Measurements from ENCODE around the gene CDCA8.
"Not testable (repeated sequence)": the region's sequence is repeated elsewhere in the genome, so short reads cannot be mapped to it uniquely, and the experiment has no call there.

The CDCA8 gene

DNA sequence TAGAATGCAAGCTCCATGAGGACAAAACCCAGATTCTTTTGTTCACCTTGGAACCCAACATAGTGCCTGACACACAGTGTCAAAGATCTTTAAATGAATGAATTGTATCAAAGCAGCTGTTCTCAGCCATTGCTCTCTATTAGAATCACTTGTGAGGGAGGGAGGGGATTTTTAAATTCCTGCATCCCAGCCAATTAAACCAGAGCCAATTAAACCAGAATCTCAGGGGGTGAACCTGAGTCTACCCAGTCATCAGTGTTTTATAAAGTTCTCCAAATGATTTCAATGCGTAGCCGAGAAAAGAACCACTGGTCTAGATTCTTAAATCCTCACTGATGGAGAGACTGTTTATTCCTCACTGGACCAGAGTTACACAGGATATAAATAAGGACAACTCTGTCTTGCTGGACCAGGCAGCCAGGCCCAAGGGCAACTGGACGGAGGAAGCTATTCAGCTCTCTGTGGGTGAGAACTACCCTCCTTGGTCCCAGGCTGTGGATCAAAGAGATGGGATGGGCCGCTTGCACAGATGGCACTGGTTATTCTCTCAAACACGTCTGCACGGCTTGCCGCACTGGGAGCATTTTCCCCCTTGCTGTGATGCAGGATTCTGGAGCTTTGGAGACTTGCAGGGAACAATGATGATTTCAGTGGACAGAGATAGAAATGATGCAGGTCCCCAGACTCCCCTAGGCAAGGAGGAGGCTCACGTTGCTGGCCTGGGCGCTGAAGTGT lies 20.0 kb upstream of the CDCA8 start:
- in situ Hi-C loops (cut with MboI; ENCODE audit: low sequenced_read_pairs), result loop anchor here (10.0 kb wide), 1 partner anchor 218 kb away; no protein-coding TSS in a partner anchor

DNA sequence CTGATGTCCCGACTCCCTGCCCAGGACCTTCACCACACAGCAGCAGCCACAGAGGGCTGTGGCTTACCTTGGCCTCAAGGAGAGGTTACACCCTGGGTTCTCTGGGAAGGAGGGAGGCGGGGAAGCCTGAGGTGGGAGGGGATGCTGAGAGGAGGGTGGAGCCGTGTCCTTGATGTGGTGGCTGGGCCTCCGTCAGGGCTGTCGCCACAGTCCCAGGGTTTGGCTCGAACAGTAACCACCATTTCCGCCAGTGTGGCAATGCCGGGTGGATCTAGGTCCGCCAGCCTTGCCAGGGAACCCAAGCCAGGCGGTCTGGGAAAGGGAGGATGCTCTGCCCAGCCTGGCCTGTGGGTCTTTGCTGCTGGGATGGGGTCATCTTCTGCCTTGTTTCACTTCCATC lies 18.4 kb upstream of the CDCA8 start:
- in situ Hi-C loops (cut with MboI; ENCODE audit: low sequenced_read_pairs), result loop anchor here (10.0 kb wide), 1 partner anchor 219 kb away; no protein-coding TSS in a partner anchor

GRCh38 chr1:37676281-37677142 lies 15.8 kb upstream of the CDCA8 start:
- in situ Hi-C loops (cut with MboI; ENCODE audit: low sequenced_read_pairs), result loop anchor here (10.0 kb wide), 1 partner anchor 222 kb away; no protein-coding TSS in a partner anchor

DNA sequence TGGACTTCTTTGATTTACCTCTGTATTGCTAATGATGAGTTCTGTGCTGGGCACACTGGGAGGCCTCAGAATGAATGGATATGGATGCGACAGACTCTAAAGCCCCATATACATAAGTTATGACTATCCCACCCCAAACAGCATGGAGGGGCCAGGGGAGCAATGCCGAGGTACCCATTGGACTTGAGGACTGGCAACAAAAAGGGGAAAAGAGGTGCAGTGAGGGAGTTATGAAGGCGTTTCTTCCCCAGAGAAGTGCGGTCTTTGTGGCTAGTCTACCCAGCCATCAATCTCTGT lies 15.2 kb upstream of the CDCA8 start:
- in situ Hi-C loops (cut with MboI; ENCODE audit: low sequenced_read_pairs), result loop anchor here (10.0 kb wide), 1 partner anchor 222 kb away; no protein-coding TSS in a partner anchor

DNA sequence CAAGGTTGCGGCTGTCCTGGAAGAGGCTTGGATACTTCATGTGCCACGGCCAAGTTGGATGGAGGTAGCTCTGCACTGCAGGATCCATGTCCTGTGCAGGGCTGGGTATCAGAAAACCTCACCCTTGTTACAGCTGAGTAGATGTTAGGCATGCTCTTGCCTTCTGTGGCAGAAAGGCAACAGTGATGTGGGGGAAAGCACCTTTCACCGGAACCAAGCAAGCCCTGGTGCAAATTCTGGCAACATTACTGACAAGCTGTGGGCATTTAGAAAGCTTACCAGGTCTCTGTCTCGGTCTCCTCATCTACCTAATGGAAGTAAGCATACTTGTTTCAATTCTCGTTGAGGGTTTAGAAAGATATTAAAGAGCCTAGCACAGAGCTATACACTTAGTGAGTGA lies 14.5 kb upstream of the CDCA8 start:
- in situ Hi-C loops (cut with MboI; ENCODE audit: low sequenced_read_pairs), result loop anchor here (10.0 kb wide), 1 partner anchor 223 kb away; no protein-coding TSS in a partner anchor

DNA sequence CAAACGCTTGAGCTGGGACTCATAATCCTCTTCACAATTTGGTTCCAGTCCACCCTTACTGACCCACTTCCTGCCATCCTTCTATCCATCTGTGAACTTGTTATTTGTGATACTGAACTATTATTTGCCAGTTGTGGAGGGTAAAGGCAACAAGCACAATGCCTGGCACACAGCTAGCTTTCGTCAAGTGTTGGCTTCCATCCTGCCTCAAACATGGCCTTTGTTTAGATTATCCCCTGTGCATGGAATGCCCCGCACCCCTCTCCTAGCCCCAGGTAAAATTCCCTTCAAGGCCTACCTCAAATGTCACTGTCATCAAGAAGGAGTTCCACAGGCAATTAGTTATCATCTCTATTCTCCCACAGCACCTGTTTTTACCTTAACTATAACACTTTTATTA lies 11.4 kb upstream of the CDCA8 start:
- in situ Hi-C loops (cut with MboI; ENCODE audit: low sequenced_read_pairs), result no loop called here

- in situ Hi-C loops (cut with MboI; ENCODE audit: low sequenced_read_pairs), result no loop called here
Observed at GRCh38 chr1:37682334-37682987, 9.9 kb upstream of the CDCA8 start.

DNA sequence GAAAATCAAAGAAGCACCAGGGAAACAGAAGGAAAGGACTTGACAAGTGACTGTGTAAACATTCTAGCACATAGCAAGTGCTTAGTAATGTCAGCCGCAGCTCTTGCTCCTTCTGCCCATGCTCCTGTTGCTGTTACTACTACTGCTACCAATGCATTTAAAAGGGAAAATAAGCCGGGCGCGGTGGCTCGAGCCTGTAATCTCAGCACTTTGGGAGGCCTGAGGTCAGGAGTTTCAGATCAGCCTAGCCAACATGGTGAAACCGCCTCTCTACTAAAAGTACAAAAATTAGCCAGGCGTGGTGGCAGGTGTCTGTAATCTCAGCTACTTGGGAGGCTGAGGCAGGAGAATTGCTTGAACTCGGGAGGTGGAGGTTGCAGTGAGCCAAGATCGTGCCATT lies 8.1 kb upstream of the CDCA8 start:
- in situ Hi-C loops (cut with MboI; ENCODE audit: low sequenced_read_pairs), result not testable (repeated sequence)

DNA sequence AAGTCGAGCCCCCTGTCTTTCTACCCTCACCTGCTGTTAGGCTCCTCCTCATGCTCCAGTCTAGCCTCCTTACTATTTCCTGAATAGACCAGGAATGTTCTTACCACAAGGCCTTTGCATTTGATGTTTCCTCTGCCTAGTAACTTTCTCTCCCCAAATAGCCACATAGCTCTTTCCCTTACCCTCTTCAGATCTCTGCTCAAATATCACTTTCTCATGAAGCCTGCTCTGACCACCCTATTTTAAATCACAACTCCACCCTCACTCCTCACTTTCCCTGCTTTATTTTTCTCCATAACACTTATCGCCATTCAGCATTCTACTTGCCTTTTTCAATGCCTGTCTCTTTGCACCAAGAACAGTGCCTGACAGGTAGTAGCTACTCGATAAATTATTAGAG lies 6.6 kb upstream of the CDCA8 start:
- in situ Hi-C loops (cut with MboI; ENCODE audit: low sequenced_read_pairs), result no loop called here

DNA sequence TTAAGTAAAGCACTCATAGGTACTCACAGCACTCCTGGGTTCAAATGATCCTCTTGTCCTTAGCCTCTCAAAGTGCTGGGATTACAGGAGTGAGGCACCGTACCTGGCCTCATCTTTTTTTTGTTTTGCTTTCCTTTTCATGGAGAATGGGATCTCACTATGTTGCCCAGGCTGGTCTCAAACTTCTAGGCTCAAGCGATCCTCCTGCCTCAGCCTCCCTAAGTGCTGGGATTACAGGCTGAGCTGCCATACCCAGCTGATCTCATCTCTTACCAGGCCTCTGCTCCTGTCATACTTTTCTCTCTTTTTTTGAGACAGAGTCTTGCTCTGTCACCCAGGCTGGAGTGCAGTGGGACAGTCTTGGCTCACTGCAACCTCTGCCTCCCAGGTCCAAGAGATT lies 4.6 kb upstream of the CDCA8 start:
- in situ Hi-C loops (cut with MboI; ENCODE audit: low sequenced_read_pairs), result not testable (repeated sequence)

DNA sequence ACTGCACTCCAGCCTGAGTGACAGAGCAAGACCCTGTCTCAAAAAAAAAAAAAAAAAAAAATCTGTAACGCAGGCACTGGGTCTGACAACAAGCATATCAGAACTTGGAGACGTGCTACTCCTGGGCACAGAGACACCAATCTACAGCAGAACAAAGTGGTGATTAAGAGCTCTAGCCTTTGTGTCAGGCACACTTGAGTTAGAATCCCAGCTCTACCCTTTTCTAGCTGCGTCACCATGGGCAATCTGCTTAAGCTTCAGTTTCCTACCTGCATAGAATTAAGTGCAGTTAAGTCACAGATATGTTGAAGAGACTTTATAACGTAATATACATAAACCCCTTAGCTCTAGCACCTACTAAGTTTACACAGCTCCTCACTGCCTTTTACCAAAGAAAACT lies 3.4 kb upstream of the CDCA8 start:
- in situ Hi-C loops (cut with MboI; ENCODE audit: low sequenced_read_pairs), result no loop called here

- in situ Hi-C loops (cut with MboI; ENCODE audit: low sequenced_read_pairs), result no loop called here
Observed at GRCh38 chr1:37691497-37692077, 729 bp upstream of the CDCA8 start.

- in situ Hi-C loops (cut with MboI; ENCODE audit: low sequenced_read_pairs), result no loop called here
Observed at GRCh38 chr1:37692834-37693175, 489 bp downstream of the CDCA8 start.

DNA sequence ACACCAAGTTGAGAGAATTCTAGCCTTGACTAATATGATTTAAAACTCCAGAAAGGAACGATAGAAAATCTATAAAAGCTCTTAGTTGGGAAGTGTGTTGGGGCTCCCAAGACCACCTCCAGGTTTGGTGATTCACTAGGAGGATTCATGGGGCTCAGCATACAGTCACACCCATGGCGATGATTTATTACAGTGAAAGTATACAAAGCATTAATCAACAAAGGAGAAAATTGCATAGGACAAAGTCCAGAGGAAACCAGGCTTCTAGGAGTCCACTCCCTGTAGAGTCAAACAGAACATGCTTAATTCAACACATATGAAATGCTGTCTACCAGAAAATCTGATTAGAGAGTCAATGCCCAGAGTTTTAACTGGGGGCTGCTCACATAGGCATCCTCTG lies 4.8 kb downstream of the CDCA8 start:
- in situ Hi-C loops (cut with MboI; ENCODE audit: low sequenced_read_pairs), result no loop called here

DNA sequence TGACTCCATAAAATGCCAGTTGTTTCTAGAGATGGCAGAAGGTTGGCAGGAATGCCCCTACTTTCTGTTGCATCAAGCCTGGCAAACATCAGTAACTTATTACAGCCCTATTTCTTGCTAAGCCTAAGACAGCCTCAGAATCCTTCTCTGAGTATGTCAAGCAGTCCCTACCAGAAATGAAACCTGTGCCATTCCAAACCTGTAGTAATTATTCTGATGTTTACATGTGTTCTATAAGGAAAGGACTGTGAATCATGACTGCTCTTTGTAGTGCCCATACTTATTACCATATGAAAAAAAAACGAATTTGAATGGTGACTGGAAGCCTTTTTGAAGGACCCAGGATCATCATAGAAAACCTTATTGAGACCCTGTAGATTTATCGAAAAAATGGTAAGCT lies 5.4 kb downstream of the CDCA8 start:
- in situ Hi-C loops (cut with MboI; ENCODE audit: low sequenced_read_pairs), result no loop called here

DNA sequence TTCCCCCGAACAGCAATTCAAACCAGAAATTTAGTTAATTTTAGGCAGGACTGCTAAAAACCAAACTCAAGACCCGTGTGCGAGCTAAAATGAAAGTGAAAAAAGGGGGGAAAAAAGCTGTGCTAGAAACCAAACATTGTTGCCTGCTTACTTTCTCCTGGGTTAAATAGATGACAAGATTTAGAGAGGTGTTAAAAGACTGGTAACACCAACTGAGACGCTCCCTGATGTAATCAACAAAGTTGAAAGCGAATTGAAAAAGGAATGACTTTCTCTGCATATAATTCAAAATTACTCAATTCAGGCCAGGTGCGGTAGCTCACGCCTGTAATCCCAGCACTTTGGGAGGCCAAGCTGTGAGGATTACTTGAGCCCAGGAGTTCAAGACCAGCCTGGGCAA lies 6.8 kb downstream of the CDCA8 start:
- in situ Hi-C loops (cut with MboI; ENCODE audit: low sequenced_read_pairs), result no loop called here

DNA sequence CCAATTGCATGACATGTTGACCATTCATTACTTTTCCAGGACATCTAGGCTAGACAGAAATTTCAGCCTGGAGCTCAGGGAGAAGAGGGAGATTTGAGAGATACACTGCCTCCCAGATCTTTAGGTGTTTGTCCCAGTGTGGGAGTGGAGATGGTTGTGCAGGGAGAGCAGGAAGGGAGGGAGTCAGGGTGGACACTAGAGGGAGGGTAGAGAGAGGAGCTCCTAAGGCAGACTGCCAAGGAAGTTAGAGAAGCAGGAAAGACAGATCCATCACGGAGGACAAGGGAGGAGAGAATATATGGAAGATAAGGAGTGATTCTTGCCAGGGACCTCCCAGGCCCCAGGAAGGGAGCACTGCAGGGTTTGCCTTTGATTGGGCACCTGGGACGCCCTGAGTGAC lies 8.7 kb downstream of the CDCA8 start:
- in situ Hi-C loops (cut with MboI; ENCODE audit: low sequenced_read_pairs), result no loop called here

DNA sequence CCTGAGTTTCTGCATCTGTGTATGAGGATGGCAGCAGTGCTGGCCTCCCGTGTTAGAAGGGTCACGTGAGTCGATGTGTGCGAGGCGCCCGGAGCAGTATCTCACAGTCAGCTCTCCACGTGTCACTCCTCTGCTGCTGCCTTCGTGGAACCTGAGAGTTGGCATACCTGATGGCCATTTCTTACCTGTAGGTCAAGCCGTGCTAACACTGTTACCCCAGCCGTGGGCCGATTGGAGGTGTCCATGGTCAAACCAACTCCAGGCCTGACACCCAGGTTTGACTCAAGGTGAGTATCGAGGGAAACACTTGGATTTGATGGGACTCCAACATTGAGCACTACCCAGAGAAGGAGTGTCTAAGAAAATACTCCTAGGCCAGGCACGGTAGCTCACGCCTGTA lies 10.7 kb downstream of the CDCA8 start:
- in situ Hi-C loops (cut with MboI; ENCODE audit: low sequenced_read_pairs), result no loop called here

GRCh38 chr1:37704966-37705365 lies 12.7 kb downstream of the CDCA8 start:
- in situ Hi-C loops (cut with MboI; ENCODE audit: low sequenced_read_pairs), result no loop called here

DNA sequence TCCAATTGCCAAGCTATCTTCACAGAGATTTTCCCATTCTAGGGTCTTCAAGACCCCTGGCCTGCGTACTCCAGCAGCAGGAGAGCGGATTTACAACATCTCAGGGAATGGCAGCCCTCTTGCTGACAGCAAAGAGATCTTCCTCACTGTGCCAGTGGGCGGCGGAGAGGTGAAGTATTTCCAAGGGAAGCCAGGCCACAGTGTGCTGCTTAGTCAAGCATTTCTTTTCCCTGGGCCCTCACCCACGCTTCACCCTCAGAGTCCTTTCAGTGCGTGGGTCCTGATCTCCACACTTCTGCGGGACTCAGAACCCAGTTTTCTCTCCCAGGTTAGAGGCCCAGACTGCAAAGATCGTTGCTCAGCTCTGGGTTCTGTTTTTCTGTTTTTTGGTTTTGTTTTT lies 13.1 kb downstream of the CDCA8 start:
- in situ Hi-C loops (cut with MboI; ENCODE audit: low sequenced_read_pairs), result no loop called here

DNA sequence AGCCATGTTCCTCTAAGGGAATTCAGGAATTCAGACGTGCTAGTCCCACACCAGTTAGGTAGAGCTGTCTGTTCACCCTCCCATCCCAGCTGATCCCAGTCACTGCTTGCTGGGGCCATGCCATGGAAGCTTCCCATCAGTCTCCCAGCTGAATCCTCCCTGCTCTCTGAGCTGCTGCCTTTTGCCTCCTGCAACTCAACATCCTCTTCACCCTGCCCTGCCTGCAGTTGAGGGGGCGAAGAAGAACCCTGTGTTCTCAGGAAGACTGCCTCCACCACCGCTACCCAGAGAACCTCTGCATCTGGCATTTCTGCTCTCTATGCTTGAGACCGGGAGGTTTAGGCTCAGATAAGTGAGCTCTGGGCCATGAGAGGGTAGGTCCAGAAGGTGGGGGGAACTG lies 16.2 kb downstream of the CDCA8 start:
- in situ Hi-C loops (cut with MboI; ENCODE audit: low sequenced_read_pairs), result no loop called here
